ENCODE results near the gene TRDN. TPM values are rescaled to one million over a fixed set of nuclear protein-coding genes. Genes with fewer than 3 reads are reported as not detected.

Gene TRDN
- total RNA-seq, 1 donor from 2014 or later = 0.34 TPM

DNA sequence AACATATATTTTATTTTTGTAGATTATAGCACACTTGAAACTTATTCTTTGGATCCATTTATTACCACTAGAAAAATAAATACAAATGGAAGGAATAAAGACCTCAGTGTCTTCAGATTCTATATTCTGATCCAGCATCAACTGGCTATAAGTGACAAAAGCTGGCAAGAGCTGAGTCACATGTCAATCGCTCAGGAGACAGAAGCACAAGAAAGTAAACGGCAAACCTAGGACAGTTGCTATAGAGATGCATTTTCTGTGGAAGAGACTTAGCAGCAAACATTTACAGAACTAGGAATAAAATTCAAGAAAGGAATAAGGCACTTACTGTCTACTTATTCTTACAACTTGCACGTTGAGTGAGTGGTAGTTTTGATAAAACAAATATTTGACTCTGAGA lies 410.4 kb downstream of the TRDN start:
- Mint-ChIP-seq H3K4me3 (no peak overlapping the region), H3K4me1 (no peaks in the 10 kb centered on the region), H3K27me3 (ENCODE audit: low read depth) (no peaks in the 10 kb centered on the region), H3K27ac (no peak overlapping the region), H3K9me3 (no peaks in the 10 kb centered on the region), H3K36me3 (no peaks in the 10 kb centered on the region)
- DNase-seq (ENCODE audit: low spot score in 2 of 2, unreplicated experiment in 2 of 2) = no peak
- TF ChIP-seq, protein P1, sequence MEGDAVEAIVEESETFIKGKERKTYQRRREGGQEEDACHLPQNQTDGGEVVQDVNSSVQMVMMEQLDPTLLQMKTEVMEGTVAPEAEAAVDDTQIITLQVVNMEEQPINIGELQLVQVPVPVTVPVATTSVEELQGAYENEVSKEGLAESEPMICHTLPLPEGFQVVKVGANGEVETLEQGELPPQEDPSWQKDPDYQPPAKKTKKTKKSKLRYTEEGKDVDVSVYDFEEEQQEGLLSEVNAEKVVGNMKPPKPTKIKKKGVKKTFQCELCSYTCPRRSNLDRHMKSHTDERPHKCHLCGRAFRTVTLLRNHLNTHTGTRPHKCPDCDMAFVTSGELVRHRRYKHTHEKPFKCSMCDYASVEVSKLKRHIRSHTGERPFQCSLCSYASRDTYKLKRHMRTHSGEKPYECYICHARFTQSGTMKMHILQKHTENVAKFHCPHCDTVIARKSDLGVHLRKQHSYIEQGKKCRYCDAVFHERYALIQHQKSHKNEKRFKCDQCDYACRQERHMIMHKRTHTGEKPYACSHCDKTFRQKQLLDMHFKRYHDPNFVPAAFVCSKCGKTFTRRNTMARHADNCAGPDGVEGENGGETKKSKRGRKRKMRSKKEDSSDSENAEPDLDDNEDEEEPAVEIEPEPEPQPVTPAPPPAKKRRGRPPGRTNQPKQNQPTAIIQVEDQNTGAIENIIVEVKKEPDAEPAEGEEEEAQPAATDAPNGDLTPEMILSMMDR (IDR thresholded peaks at IDR 0.05; ENCODE audit: unreplicated experiment) = no peak

DNA sequence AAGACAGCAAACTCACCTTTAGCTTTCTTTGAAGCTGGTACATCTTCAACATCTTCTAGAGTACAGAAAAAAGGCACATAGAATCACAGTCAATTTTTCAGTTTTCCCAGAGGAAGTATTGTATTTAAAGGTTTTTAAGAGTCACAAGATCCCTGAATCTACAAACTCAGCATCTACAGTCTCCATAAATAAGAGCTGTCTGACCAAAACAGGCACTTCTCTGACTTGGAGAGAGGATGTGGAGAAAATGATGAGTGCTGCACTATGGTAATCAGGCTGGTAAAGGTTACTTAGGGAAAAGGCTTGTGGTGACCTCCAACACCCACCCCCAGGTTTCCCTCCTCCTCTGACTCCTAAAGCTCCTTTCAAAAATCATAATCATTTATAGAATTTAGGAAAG lies 412.7 kb downstream of the TRDN start:
- no peak overlapping the region for H3K27ac Mint-ChIP-seq
- TF ChIP-seq, protein P1 (IDR thresholded peaks at IDR 0.05; ENCODE audit: unreplicated experiment) = no peak
- H3K36me3 Mint-ChIP-seq = no peaks in the 10 kb centered on the region
- no peak for DNase-seq (ENCODE audit: low spot score in 2 of 2, unreplicated experiment in 2 of 2)
- H3K27me3 Mint-ChIP-seq (ENCODE audit: low read depth) = no peaks in the 10 kb centered on the region
- H3K4me3 Mint-ChIP-seq = no peak overlapping the region
- H3K4me1 Mint-ChIP-seq = no peaks in the 10 kb centered on the region
- H3K9me3 Mint-ChIP-seq = no peaks in the 10 kb centered on the region

DNA sequence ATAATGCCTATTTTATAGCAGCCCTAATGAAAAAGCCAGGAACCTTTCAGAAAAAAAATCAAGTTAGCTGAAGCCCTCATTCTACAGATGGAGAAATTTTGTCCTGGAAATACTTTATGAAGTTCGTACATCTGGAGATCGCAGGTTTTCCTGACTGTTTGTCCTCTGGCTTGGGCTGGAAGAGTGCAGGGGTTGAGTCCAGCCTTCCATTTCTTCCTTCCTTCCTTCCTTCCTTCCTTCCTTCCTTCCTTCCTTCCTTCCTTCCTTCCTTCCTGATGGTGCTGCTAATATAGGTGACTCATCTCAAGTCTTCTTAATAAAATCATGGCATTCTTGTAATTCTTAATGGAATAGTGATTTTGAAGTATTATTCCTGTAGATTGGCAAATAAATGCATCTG lies 413.3 kb downstream of the TRDN start:
- DNase-seq (ENCODE audit: low spot score in 2 of 2, unreplicated experiment in 2 of 2) = no peak
- Mint-ChIP-seq H3K4me3 (no peak overlapping the region), H3K36me3 (no peaks in the 10 kb centered on the region), H3K9me3 (no peaks in the 10 kb centered on the region), H3K4me1 (no peaks in the 10 kb centered on the region), H3K27me3 (ENCODE audit: low read depth) (no peaks in the 10 kb centered on the region), H3K27ac (no peak overlapping the region)
- TF ChIP-seq, protein P1 (IDR thresholded peaks at IDR 0.05; ENCODE audit: unreplicated experiment) = no peak

DNA sequence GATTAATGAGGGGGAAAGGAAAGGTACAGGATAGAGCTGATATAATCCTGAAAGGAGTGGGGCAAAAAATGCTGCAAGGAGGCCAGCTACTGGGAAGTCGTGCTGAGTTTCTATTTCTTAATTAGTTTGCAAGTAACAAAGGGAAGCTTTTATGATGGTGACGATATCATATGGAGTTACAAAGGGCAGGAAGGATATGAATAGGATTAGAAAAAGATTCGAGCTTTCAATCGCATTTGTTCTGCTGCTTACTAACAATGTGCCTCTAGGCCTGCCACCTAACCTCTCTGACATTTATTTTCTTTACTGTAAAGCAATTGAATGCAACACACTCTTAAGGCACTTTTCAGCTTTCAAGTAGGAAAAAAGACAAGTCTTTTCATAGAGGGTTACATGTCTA lies 421.5 kb downstream of the TRDN start:
- no peak overlapping the region for H3K4me3 Mint-ChIP-seq
- no peaks in the 10 kb centered on the region for H3K4me1 Mint-ChIP-seq
- TF ChIP-seq, protein P1 (IDR thresholded peaks at IDR 0.05; ENCODE audit: unreplicated experiment) = no peak
- no peaks in the 10 kb centered on the region for H3K36me3 Mint-ChIP-seq
- H3K27ac Mint-ChIP-seq = no peak overlapping the region
- H3K27me3 Mint-ChIP-seq (ENCODE audit: low read depth) = no peaks in the 10 kb centered on the region
- no peaks in the 10 kb centered on the region for H3K9me3 Mint-ChIP-seq
- DNase-seq (ENCODE audit: low spot score in 2 of 2, unreplicated experiment in 2 of 2) = no peak

GRCh38 chr6:123214433-123214832 lies 422.3 kb downstream of the TRDN start:
- no peaks in the 10 kb centered on the region for H3K4me1 Mint-ChIP-seq
- H3K27me3 Mint-ChIP-seq (ENCODE audit: low read depth) = no peaks in the 10 kb centered on the region
- H3K36me3 Mint-ChIP-seq = no peaks in the 10 kb centered on the region
- TF ChIP-seq, protein P1 (IDR thresholded peaks at IDR 0.05; ENCODE audit: unreplicated experiment) = no peak
- no peak overlapping the region for H3K27ac Mint-ChIP-seq
- no peaks in the 10 kb centered on the region for H3K9me3 Mint-ChIP-seq
- H3K4me3 Mint-ChIP-seq = no peak overlapping the region
- no peak for DNase-seq (ENCODE audit: low spot score in 2 of 2, unreplicated experiment in 2 of 2)

DNA sequence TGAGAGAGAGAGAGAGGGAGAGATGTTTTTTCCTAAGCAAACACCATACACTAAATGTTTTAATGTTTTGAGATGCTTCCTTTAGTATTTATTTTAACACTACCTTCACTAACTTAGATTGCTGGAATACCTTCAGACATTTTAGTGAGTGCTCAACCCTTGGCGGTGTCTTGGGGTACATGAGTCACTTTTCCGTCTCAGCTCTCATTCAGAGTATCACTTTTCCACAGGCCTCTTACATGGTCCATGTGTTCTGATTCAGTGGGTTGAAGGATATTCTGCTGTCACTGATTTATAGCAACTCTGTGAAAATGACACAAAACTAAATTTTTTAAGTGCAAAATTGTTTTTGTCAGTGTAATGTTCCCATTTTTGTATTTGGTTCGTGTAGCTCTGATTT lies 422.8 kb downstream of the TRDN start:
- Mint-ChIP-seq H3K36me3 (no peaks in the 10 kb centered on the region), H3K4me1 (no peaks in the 10 kb centered on the region), H3K9me3 (no peaks in the 10 kb centered on the region), H3K4me3 (no peak overlapping the region), H3K27ac (no peak overlapping the region), H3K27me3 (ENCODE audit: low read depth) (no peaks in the 10 kb centered on the region)
- TF ChIP-seq, protein P1 (IDR thresholded peaks at IDR 0.05; ENCODE audit: unreplicated experiment) = no peak
- no peak for DNase-seq (ENCODE audit: low spot score in 2 of 2, unreplicated experiment in 2 of 2)
